Transverse colon (tissue), 4 donors: ENCODE measurements around the gene PCMTD2. TPM values are rescaled to one million over a fixed set of nuclear protein-coding genes. Genes with fewer than 3 reads are reported as not detected.

ENCODE experiments used
- DNase-seq: peaks from one replicate; pipeline ENCODE4 v3.0.0-alpha.2; 2019
- H3K27ac ChIP-seq, 4 donors: fragments of 200-600 bp; sonication (generic); 2 replicates each; pipeline ENCODE4 v1.5.1; 2016 to 2018; ENCODE audit warnings: inconsistent platforms in 4 of 4
- H3K27me3 ChIP-seq: fragments of 200-600 bp; sonication (generic); 2 replicates; pipeline ENCODE4 v1.5.1; 2017; ENCODE audit warnings: inconsistent platforms
- H3K36me3 ChIP-seq, 4 donors: fragments of 200-600 bp; sonication (generic); 2 replicates each; pipeline ENCODE4 v1.5.1; 2017 to 2019; ENCODE audit warnings: inconsistent platforms in 4 of 4
- H3K4me1 ChIP-seq, 4 donors: fragments of 200-600 bp; sonication (generic); 2 replicates each; pipeline ENCODE4 v1.5.1; 2017 to 2020; ENCODE audit warnings: inconsistent platforms in 4 of 4
- H3K4me3 ChIP-seq, 4 donors: fragments of 200-600 bp; sonication (generic); 1 replicate in 1 of 4; 2 replicates in 3 of 4; pipeline versions ENCODE4 v1.5.1 to v1.6.1; 2017 to 2019; ENCODE audit warnings: inconsistent platforms in 4 of 4
- H3K9me3 ChIP-seq, 2 donors: fragments of 200-600 bp; sonication (generic); 2 replicates each; pipeline ENCODE4 v1.5.1; 2017 to 2019; ENCODE audit warnings: inconsistent platforms in 2 of 2
- CTCF ChIP-seq, 5 experiments: fragments of 200-600 bp in 3 of 5; fragments of 450-650 bp in 2 of 5; sonication (generic) in 3 of 5; IDR thresholded peaks; 1 replicate in 2 of 5; 2 replicates in 3 of 5; pipeline ENCODE4 v1.5.1; 2016 to 2017; ENCODE audit warnings: antibody characterized with exemption in 5 of 5, inconsistent platforms in 3 of 5, mild to moderate bottlenecking in 2 of 5, moderate library complexity in 1 of 5
- EP300 ChIP-seq: sonication (generic); formaldehyde crosslinking; IDR thresholded peaks from one replicate; pipeline ENCODE4 v1.6.1; 2017; ENCODE audit warnings: antibody characterized with exemption, low read depth
- POLR2A ChIP-seq: fragments of 450-650 bp; IDR thresholded peaks from one replicate; pipeline ENCODE4 v1.6.1; 2016; ENCODE audit warnings: antibody characterized with exemption, mild to moderate bottlenecking, moderate library complexity
- POLR2AphosphoS5 ChIP-seq, 3 donors: sonication (generic); formaldehyde crosslinking; IDR thresholded peaks; one replicate each; pipeline ENCODE4 v1.6.1; 2016; ENCODE audit warnings: antibody characterized with exemption in 3 of 3
- WGBS, 2 donors: methylation state at CpG; one replicate each; pipeline ENCODE4 v1.1.5; 2018; ENCODE audit warnings: low coverage in 1 of 2; 5-methylcytosine and 5-hydroxymethylcytosine counted together
- in situ Hi-C, 4 donors: fragments of 200-750 bp; cut with MboI; loops; one replicate each; pipeline versions ENCODE4 v1.15.0 to v1.15.1; 2017; ENCODE audit warnings: low sequenced_read_pairs in 3 of 4, low pct_ligation_motif_present in 1 of 4, low pct_unique_long_range_greater_than_20kb in 1 of 4
- intact Hi-C: fragments of 100-400 bp; cut with DNase I; formaldehyde crosslinking; loops from one replicate; pipeline ENCODE4 v1.15.1; 2023; ENCODE audit warnings: low total_unique reads
- total RNA-seq, 4 donors: library from RNA; depleted of rRNA; stranded (reverse); fragments of >200 nt; gene quantifications; one replicate each; pipeline ENCODE4 v1.1.0, GENCODE V29; 2016

The PCMTD2 gene
- total RNA-seq, 4 donors from 2014 or later: 17.6 to 55.3 (median 34.2) TPM

GRCh38 chr20:64238851-64239387, 16.6 kb upstream of the PCMTD2 start:
- in situ Hi-C loops: no loop called here
- no peak for DNase-seq
- Histone ChIP-seq H3K27ac (no peak overlapping the region), H3K36me3 (no peaks in the 10 kb centered on the region), H3K27me3 (peaks cover 5% of the 10 kb centered on the region), H3K9me3 (no peaks in the 10 kb centered on the region), H3K4me1 (no peaks in the 10 kb centered on the region), H3K4me3 (no peak overlapping the region)
- intact Hi-C loops: no loop called here
- 64 to 77% methylated on average over 3 to 7 of the region's 7 CpGs for WGBS, 2 donors
- no peak for TF ChIP-seq POLR2AphosphoS5 (IDR thresholded peaks at IDR 0.05)
- no peak for TF ChIP-seq POLR2A
- no peak for TF ChIP-seq EP300
- no peak for TF ChIP-seq CTCF (IDR thresholded peaks at IDR 0.05)

GRCh38 chr20:64239449-64240242, 15.9 kb upstream of the PCMTD2 start:
- Histone ChIP-seq H3K27ac (no peak overlapping the region), H3K27me3 (peaks cover 5% of the 10 kb centered on the region), H3K4me1 (no peaks in the 10 kb centered on the region), H3K4me3 (no peak overlapping the region), H3K9me3 (no peaks in the 10 kb centered on the region), H3K36me3 (no peaks in the 10 kb centered on the region)
- in situ Hi-C loops: no loop called here
- TF ChIP-seq EP300 (no peak), POLR2AphosphoS5 (IDR thresholded peaks at IDR 0.05) (no peak), POLR2A (no peak), CTCF (IDR thresholded peaks at IDR 0.05) (no peak)
- intact Hi-C loops: no loop called here
- no peak for DNase-seq
- WGBS, 2 donors: 70 to 81% methylated on average over 4 to 19 of the region's 19 CpGs

- Histone ChIP-seq H3K4me1 (no peaks in the 10 kb centered on the region), H3K36me3 (no peaks in the 10 kb centered on the region), H3K4me3 (no peak overlapping the region), H3K27me3 (peaks cover 5% of the 10 kb centered on the region), H3K27ac (no peak overlapping the region), H3K9me3 (no peaks in the 10 kb centered on the region)
- intact Hi-C loops: no loop called here
- 87 to 88% methylated on average over 8 to 26 of the region's 26 CpGs for WGBS, 2 donors
- DNase-seq: no peak
- TF ChIP-seq EP300 (no peak), CTCF (IDR thresholded peaks at IDR 0.05) (no peak), POLR2A (no peak), POLR2AphosphoS5 (IDR thresholded peaks at IDR 0.05) (no peak)
- in situ Hi-C loops: no loop called here
Measured at GRCh38 chr20:64240243-64241015, 15.1 kb upstream of the PCMTD2 start.

- DNase-seq: no peak
- 66 to 81% methylated on average over 3 to 8 of the region's 8 CpGs for WGBS, 2 donors
- H3K36me3 ChIP-seq: no peaks in the 10 kb centered on the region
- in situ Hi-C loops (no loop called here), intact Hi-C loops (no loop called here)
- no peak overlapping the region for H3K27ac ChIP-seq
- TF ChIP-seq POLR2AphosphoS5 (IDR thresholded peaks at IDR 0.05): no peak
- TF ChIP-seq CTCF (IDR thresholded peaks at IDR 0.05): no peak
- no peak for TF ChIP-seq POLR2A
- TF ChIP-seq EP300: no peak
- H3K9me3 ChIP-seq: no peaks in the 10 kb centered on the region
- no peak overlapping the region for H3K4me3 ChIP-seq
- no peaks in the 10 kb centered on the region for H3K4me1 ChIP-seq
- peaks cover 7% of the 10 kb centered on the region for H3K27me3 ChIP-seq
Measured at GRCh38 chr20:64241061-64241460, 14.5 kb upstream of the PCMTD2 start.
